COR-L47 (cell line): ENCODE results near the gene RUBCNL.
"Not testable (repeated sequence)": the region's sequence is repeated elsewhere in the genome, so short reads cannot be mapped to it uniquely, and the experiment has no call there.

ENCODE experiments used
- DNase-seq: peaks from one replicate; lab custom pipeline; 2025; lab: John Stamatoyannopoulos, UW

Gene RUBCNL, protein sequence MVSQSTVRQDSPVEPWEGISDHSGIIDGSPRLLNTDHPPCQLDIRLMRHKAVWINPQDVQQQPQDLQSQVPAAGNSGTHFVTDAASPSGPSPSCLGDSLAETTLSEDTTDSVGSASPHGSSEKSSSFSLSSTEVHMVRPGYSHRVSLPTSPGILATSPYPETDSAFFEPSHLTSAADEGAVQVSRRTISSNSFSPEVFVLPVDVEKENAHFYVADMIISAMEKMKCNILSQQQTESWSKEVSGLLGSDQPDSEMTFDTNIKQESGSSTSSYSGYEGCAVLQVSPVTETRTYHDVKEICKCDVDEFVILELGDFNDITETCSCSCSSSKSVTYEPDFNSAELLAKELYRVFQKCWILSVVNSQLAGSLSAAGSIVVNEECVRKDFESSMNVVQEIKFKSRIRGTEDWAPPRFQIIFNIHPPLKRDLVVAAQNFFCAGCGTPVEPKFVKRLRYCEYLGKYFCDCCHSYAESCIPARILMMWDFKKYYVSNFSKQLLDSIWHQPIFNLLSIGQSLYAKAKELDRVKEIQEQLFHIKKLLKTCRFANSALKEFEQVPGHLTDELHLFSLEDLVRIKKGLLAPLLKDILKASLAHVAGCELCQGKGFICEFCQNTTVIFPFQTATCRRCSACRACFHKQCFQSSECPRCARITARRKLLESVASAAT

GRCh38 chr13:46387064-46387851 is at the start of gene RUBCNL:
RUBCNL (minus strand) TSS chr13:46387252; CDS start chr13:46372475, 14,777 bp downstream.
- DNase-seq, result peak; percentile 34

GRCh38 chr13:46429558-46429957 is 42.5 kb upstream of the RUBCNL start:
- not testable (repeated sequence) for DNase-seq

DNA sequence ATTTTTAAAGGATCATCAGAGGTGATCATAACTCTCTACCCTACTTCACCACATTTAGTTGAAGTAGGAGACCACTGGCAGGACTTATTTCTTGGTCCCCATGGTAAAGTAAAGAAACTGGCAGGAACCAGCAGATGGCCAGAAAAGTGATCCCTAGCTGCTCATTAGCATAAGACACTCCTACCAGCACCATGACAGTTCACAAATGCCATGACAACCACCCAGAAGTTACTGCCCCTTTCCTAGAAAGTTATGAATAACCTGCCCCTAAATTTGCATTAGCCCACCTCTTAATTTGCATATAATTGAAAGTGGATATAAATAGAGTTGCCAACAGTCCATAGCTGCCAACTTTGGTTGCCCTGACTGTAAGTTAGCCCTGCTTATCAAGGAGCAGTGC is 18.4 kb upstream of the RUBCNL start:
- no peak for DNase-seq

- no peak for DNase-seq
Measured at GRCh38 chr13:46404733-46405100, 17.7 kb upstream of the RUBCNL start.

DNA sequence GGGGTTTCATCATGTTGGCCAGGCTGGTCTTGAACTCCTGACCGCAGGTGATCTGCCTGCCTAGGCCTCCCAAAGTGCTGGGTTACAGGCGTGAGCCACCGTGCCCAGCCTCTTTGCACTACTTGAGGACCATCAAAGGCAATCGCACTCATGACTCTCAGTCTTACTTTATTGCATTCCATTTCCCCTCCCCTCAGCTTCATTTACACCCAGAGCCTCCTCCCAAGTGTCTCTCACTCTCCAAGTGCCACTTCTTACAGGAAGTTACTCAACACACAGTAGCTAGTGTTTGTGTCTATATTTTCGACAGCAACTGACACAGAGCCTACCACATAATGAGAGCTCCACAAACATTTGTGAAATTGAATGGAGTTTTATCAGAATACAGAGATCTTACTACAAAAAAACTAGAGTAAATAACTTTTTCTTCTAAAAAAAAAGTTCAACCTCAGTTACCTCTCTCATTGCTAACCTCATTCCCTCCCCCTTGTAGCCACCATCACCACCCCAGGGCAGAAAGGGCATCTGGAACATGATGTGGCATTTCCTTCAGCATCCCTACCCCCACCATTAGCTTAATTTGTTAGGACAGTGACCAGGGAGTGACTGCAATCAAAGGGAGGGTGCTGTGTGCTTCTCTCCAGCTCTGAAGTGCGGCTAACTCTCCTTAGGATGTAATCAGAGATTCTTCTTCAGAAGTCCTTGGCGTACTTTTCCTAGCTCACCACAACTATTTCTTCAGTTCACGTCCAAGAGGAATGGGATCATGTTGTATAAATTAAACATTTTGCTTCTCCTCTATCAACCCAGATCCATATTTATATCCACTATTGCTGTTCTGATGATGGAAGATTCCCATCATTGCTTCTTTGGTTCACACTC is 17.0 kb upstream of the RUBCNL start:
- no peak for DNase-seq

DNA sequence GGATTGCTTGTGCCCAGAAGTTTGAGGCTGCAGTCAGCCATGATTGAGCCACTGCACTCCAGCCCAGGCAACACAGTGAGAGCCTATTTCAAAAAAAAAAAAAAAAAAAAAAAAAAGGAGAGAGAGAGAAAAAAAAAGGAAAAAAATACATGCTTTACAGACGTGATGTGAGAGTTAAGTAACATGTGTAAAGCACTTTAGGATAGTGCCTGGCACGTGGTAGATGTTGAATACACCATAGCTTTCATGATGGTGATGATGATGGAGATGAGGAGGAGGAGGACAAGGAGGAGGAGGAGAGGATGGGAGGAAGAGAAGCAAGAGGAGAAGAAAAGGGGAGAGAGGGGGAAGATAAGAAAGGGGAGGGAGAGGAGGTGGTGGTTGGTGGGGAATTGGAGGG is 15.1 kb upstream of the RUBCNL start:
- no peak for DNase-seq

GRCh38 chr13:46401432-46401831 is 14.4 kb upstream of the RUBCNL start:
- DNase-seq, result no peak

- no peak for DNase-seq
Measured at GRCh38 chr13:46396341-46396740, 9.3 kb upstream of the RUBCNL start.

- no peak for DNase-seq
Measured at GRCh38 chr13:46392967-46393366, 5.9 kb upstream of the RUBCNL start.

GRCh38 chr13:46389457-46390451 is 2.7 kb upstream of the RUBCNL start:
- no peak for DNase-seq

DNA sequence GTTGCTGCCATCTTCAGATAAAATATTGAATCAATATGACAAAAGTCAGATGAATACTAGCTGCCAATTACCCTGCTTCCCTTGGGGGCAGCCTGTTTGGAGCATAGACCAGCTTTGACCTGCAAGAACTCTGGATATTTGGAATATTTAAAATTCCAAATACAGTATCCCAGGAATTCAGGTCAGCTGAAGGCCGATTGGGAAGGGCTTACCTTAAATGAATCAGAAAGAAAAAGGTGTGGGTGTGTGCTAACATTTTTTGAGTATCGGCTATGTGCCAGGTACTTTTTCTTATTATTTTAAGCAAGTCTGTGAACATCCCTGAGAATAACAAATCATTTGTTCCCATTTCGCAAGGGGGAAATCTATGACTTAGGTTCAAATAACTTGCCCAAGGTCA is 1.8 kb upstream of the RUBCNL start:
- no peak for DNase-seq

- no peak for DNase-seq
Measured at GRCh38 chr13:46388308-46388707, 1.3 kb upstream of the RUBCNL start.

- DNase-seq, result no peak
Measured at GRCh38 chr13:46386392-46387063, 524 bp downstream of the RUBCNL start.

- no peak for DNase-seq
Measured at GRCh38 chr13:46385946-46386345, 1.1 kb downstream of the RUBCNL start.

GRCh38 chr13:46383383-46383782 is 3.7 kb downstream of the RUBCNL start:
- peak; percentile 6 for DNase-seq

GRCh38 chr13:46382224-46382623 is 4.8 kb downstream of the RUBCNL start:
- DNase-seq, result no peak

GRCh38 chr13:46380242-46380641 is 6.8 kb downstream of the RUBCNL start:
- DNase-seq, result no peak

DNA sequence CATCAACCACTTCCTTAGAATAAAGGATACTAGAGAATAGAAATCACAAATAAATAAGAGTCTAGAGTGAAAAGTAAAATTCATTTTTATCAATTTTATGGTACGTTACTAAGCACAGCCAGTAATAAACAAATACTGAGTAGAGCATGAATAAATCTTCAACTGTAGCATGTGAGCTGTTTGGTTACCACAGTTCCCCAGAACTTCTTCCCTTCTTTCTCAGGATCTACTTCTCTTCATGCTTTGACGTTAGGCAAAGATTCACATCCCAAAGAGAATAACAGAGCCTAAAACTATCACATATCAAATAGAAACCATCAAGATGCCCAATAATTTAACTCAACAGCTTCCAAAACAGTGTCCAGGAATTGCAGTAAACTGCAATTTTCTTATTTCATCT is 7.4 kb downstream of the RUBCNL start:
- DNase-seq, result no peak

DNA sequence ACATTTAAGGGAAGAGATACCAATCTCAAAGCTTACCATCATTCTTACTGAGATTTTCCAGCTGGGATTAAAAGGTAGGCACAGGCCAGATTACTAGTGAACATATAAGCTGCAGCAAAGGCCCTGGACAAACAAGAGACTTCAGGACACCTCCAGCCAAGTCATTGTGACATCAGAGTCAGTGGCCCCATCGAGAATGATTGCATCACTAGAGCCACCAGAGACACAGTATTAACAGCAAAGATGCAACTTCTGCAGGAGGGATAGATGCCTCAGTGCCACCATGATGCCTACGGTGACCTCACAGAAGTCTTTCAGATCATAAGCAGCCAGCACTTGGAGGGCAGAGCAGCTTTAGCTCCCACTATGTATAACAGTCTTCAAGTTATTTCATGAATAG is 8.6 kb downstream of the RUBCNL start:
- no peak for DNase-seq

DNA sequence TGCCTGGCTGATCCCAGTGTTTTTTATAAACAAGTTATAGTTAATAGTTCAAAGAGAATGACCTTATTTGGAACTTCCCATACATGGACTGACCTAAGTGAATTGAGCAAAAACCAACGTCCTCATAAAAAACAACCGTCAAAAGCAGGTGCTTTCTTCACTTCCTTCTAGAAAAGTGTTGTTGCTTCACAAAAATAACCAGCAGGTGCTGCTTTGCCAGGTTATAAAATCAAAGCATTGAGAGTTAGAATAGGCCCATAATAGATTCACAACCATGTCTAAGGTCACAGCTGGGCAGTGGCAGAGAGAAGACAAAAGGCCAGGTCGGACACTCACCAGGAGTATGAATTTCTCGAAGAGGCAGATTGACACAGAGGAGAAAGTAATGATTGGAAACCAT is 9.5 kb downstream of the RUBCNL start:
- no peak for DNase-seq
